ENCODE data around the gene ZFX.

Gene ZFX

DNA sequence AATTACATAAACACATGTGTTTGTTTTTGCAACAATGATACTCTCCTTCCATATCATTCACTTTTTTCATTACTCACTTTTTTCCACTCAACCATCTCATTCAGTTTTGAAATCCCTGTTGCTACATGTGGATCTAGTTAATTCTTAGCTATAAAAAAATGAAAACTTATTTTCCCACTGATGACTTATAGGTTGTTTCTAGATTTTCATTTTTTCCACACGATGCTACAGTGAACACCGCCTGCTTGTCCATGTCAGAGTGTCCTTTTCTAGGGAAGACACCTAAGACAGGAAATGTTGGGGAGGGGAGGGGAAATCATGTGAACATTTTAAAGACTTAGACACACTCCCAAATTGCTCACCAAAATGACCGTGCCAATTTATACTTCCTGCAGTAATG is 94.2 kb downstream of the ZFX start:
- no peak overlapping the region for H2AFZ ChIP-seq (ENCODE audit: low read depth, low read length)
- no peak overlapping the region for H3K4me3 ChIP-seq (ENCODE audit: low read depth in 1 of 2, low read length in 2 of 2)
- no peak for DNase-seq
- H3K4me2 ChIP-seq (ENCODE audit: insufficient read depth, low read length) = no peak overlapping the region
- no peak for ATAC-seq (ENCODE audit: insufficient read depth, low read depth)
- TF ChIP-seq, protein P1, sequence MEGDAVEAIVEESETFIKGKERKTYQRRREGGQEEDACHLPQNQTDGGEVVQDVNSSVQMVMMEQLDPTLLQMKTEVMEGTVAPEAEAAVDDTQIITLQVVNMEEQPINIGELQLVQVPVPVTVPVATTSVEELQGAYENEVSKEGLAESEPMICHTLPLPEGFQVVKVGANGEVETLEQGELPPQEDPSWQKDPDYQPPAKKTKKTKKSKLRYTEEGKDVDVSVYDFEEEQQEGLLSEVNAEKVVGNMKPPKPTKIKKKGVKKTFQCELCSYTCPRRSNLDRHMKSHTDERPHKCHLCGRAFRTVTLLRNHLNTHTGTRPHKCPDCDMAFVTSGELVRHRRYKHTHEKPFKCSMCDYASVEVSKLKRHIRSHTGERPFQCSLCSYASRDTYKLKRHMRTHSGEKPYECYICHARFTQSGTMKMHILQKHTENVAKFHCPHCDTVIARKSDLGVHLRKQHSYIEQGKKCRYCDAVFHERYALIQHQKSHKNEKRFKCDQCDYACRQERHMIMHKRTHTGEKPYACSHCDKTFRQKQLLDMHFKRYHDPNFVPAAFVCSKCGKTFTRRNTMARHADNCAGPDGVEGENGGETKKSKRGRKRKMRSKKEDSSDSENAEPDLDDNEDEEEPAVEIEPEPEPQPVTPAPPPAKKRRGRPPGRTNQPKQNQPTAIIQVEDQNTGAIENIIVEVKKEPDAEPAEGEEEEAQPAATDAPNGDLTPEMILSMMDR (IDR thresholded peaks at IDR 0.05; ENCODE audit: borderline replicate concordance, extremely low read depth, low read length, poor library complexity, severe bottlenecking) = no peak
- no peak for TF ChIP-seq EZH2 (IDR thresholded peaks at IDR 0.05; ENCODE audit: borderline replicate concordance, low read depth, low read length, severe bottlenecking)
- no peaks in the 10 kb centered on the region for H3K27me3 ChIP-seq (ENCODE audit: insufficient read depth, low read length, poor library complexity)
- H4K20me1 ChIP-seq (ENCODE audit: insufficient read depth, low read length) = no peaks in the 10 kb centered on the region
- no peaks in the 10 kb centered on the region for H3K79me2 ChIP-seq (ENCODE audit: insufficient read depth, low read length)
- no peaks in the 10 kb centered on the region for H3K36me3 ChIP-seq (ENCODE audit: insufficient read depth, low read length)
- H3K4me1 ChIP-seq (ENCODE audit: insufficient read depth, low read length) = no peaks in the 10 kb centered on the region
- H3K9ac ChIP-seq (ENCODE audit: low read depth, low read length) = no peak overlapping the region
- no peak overlapping the region for H3K27ac ChIP-seq (ENCODE audit: low read length)
- no peaks in the 10 kb centered on the region for H3K9me3 ChIP-seq (ENCODE audit: insufficient read depth, low read length, severe bottlenecking)

DNA sequence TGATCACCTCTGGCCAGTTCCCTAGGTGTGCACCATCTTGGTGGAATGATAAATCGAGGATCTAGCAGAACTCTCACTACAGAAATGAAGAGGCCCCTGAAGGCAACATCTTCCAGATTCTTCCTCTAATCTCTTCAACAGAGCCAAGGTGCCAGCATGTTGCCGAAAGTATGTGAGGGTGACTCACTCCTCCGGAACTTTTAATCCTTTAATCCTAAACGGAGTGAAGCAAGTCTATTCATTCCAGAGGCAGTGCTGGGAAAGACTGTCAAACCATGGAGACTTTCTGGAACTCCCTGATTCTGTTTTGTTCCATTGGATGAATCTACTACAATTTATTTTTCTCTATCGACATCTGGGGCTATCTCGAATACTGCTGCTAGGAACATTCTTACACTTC is 95.7 kb downstream of the ZFX start:
- DNase-seq (no peak), ATAC-seq (ENCODE audit: insufficient read depth, low read depth) (no peak)
- Histone ChIP-seq H3K4me3 (ENCODE audit: low read depth in 1 of 2, low read length in 2 of 2) (no peak overlapping the region), H2AFZ (ENCODE audit: low read depth, low read length) (no peak overlapping the region), H3K4me2 (ENCODE audit: insufficient read depth, low read length) (no peak overlapping the region), H3K27me3 (ENCODE audit: insufficient read depth, low read length, poor library complexity) (no peaks in the 10 kb centered on the region), H4K20me1 (ENCODE audit: insufficient read depth, low read length) (no peaks in the 10 kb centered on the region), H3K9ac (ENCODE audit: low read depth, low read length) (no peak overlapping the region), H3K27ac (ENCODE audit: low read length) (no peak overlapping the region), H3K9me3 (ENCODE audit: insufficient read depth, low read length, severe bottlenecking) (no peaks in the 10 kb centered on the region), H3K36me3 (ENCODE audit: insufficient read depth, low read length) (no peaks in the 10 kb centered on the region), H3K79me2 (ENCODE audit: insufficient read depth, low read length) (no peaks in the 10 kb centered on the region), H3K4me1 (ENCODE audit: insufficient read depth, low read length) (no peaks in the 10 kb centered on the region)
- TF ChIP-seq EZH2 (IDR thresholded peaks at IDR 0.05; ENCODE audit: borderline replicate concordance, low read depth, low read length, severe bottlenecking) = no peak
- TF ChIP-seq, protein P1 (IDR thresholded peaks at IDR 0.05; ENCODE audit: borderline replicate concordance, extremely low read depth, low read length, poor library complexity, severe bottlenecking) = no peak

DNA sequence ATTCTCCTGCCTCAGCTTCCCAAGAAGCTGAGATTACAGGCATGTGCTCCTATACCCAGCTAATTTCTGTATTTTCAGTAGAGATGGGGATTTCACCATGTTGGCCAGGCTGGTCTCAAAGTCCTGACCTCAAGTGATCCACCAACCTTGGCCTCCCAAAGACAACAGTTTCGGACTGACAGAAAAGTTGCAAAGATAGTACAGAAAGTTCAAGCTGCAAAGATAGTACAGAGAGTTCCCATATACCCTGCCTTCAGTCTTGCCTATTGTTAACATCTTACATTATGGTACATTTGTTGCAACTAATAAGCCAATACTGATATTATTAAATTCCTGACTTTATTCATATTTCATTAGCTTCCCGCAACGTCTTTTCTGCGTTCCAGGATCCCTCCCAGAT is 98.5 kb downstream of the ZFX start:
- H3K4me3 ChIP-seq (ENCODE audit: low read depth in 1 of 2, low read length in 2 of 2) = no peak overlapping the region
- H3K9ac ChIP-seq (ENCODE audit: low read depth, low read length) = no peak overlapping the region
- no peaks in the 10 kb centered on the region for H3K79me2 ChIP-seq (ENCODE audit: insufficient read depth, low read length)
- H3K27ac ChIP-seq (ENCODE audit: low read length) = no peak overlapping the region
- no peak for DNase-seq
- no peak overlapping the region for H2AFZ ChIP-seq (ENCODE audit: low read depth, low read length)
- H3K27me3 ChIP-seq (ENCODE audit: insufficient read depth, low read length, poor library complexity) = no peaks in the 10 kb centered on the region
- no peaks in the 10 kb centered on the region for H3K9me3 ChIP-seq (ENCODE audit: insufficient read depth, low read length, severe bottlenecking)
- H3K4me1 ChIP-seq (ENCODE audit: insufficient read depth, low read length) = no peaks in the 10 kb centered on the region
- no peak overlapping the region for H3K4me2 ChIP-seq (ENCODE audit: insufficient read depth, low read length)
- TF ChIP-seq, protein P1 (IDR thresholded peaks at IDR 0.05; ENCODE audit: borderline replicate concordance, extremely low read depth, low read length, poor library complexity, severe bottlenecking) = no peak
- no peak for TF ChIP-seq EZH2 (IDR thresholded peaks at IDR 0.05; ENCODE audit: borderline replicate concordance, low read depth, low read length, severe bottlenecking)
- ATAC-seq (ENCODE audit: insufficient read depth, low read depth) = no peak
- H4K20me1 ChIP-seq (ENCODE audit: insufficient read depth, low read length) = no peaks in the 10 kb centered on the region
- H3K36me3 ChIP-seq (ENCODE audit: insufficient read depth, low read length) = no peaks in the 10 kb centered on the region

DNA sequence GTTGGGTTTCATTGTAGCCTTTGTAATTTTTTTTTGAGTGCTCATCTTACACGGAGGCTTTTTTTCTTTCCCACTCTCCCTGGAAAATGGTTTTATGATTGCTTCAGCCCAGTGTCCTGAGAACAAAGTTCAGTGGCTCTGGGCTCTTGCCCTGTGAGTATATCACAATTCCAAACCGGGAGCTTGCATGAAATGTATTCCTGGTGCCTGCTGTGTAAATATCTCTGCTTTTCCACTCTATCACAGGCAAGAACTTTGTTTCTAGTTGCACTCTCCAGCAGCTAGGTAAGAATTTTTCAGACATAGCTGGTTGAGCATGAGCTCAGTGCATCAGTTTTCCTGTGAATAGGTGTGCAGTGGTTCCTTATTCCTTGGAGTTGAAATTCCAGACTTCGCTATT is 103.5 kb downstream of the ZFX start:
- H4K20me1 ChIP-seq (ENCODE audit: insufficient read depth, low read length) = no peaks in the 10 kb centered on the region
- no peak overlapping the region for H3K9ac ChIP-seq (ENCODE audit: low read depth, low read length)
- no peak overlapping the region for H3K27ac ChIP-seq (ENCODE audit: low read length)
- H2AFZ ChIP-seq (ENCODE audit: low read depth, low read length) = no peak overlapping the region
- no peak for TF ChIP-seq EZH2 (IDR thresholded peaks at IDR 0.05; ENCODE audit: borderline replicate concordance, low read depth, low read length, severe bottlenecking)
- TF ChIP-seq, protein P1 (IDR thresholded peaks at IDR 0.05; ENCODE audit: borderline replicate concordance, extremely low read depth, low read length, poor library complexity, severe bottlenecking) = no peak
- no peaks in the 10 kb centered on the region for H3K9me3 ChIP-seq (ENCODE audit: insufficient read depth, low read length, severe bottlenecking)
- H3K4me2 ChIP-seq (ENCODE audit: insufficient read depth, low read length) = no peak overlapping the region
- no peaks in the 10 kb centered on the region for H3K27me3 ChIP-seq (ENCODE audit: insufficient read depth, low read length, poor library complexity)
- H3K79me2 ChIP-seq (ENCODE audit: insufficient read depth, low read length) = no peaks in the 10 kb centered on the region
- no peak for ATAC-seq (ENCODE audit: insufficient read depth, low read depth)
- DNase-seq = no peak
- no peaks in the 10 kb centered on the region for H3K36me3 ChIP-seq (ENCODE audit: insufficient read depth, low read length)
- no peaks in the 10 kb centered on the region for H3K4me1 ChIP-seq (ENCODE audit: insufficient read depth, low read length)
- no peak overlapping the region for H3K4me3 ChIP-seq (ENCODE audit: low read depth in 1 of 2, low read length in 2 of 2)
